KG1 (cell line): ENCODE measurements around the gene STX12.
"Not testable (repeated sequence)": the region's sequence is repeated elsewhere in the genome, so short reads cannot be mapped to it uniquely, and the experiment has no call there.

ENCODE experiments used
- DNase-seq: peaks from one replicate; lab custom pipeline; 2025; lab: John Stamatoyannopoulos, UW

The STX12 gene

GRCh38 chr1:27830621-27831440 is 57.8 kb downstream of the STX12 start, which contains the start of gene PPP1R8:
PPP1R8 (plus strand) TSS chr1:27830782; CDS start chr1:27830836, 54 bp downstream.
- DNase-seq, result peak; percentile 79

GRCh38 chr1:27831568-27832410 is 58.8 kb downstream of the STX12 start:
- no peak for DNase-seq

- DNase-seq, result no peak
Measured at GRCh38 chr1:27832762-27833161, 59.7 kb downstream of the STX12 start.

- DNase-seq, result no peak
Measured at GRCh38 chr1:27833470-27833869, 60.5 kb downstream of the STX12 start.

- DNase-seq, result no peak
Measured at GRCh38 chr1:27835046-27835445, 62.0 kb downstream of the STX12 start.

- DNase-seq, result no peak
Measured at GRCh38 chr1:27835501-27835900, 62.5 kb downstream of the STX12 start.

- no peak for DNase-seq
Measured at GRCh38 chr1:27849951-27850350, 76.9 kb downstream of the STX12 start.

- no peak for DNase-seq
Measured at GRCh38 chr1:27855085-27855484, 82.1 kb downstream of the STX12 start.

- DNase-seq, result no peak
Measured at GRCh38 chr1:27856561-27857343, 83.7 kb downstream of the STX12 start.

- DNase-seq, result not testable (repeated sequence)
Measured at GRCh38 chr1:27857552-27857951, 84.5 kb downstream of the STX12 start.

- DNase-seq, result peak; percentile 74
Measured at GRCh38 chr1:27858072-27858948, 85.3 kb downstream of the STX12 start.

- no peak for DNase-seq
Measured at GRCh38 chr1:27858949-27859576, 86.0 kb downstream of the STX12 start.

- DNase-seq, result no peak
Measured at GRCh38 chr1:27861436-27861835, 88.4 kb downstream of the STX12 start.

- no peak for DNase-seq
Measured at GRCh38 chr1:27862004-27862403, 89.0 kb downstream of the STX12 start.

- DNase-seq, result peak; percentile 49
Measured at GRCh38 chr1:27862671-27863537, 89.9 kb downstream of the STX12 start.

- DNase-seq, result no peak
Measured at GRCh38 chr1:27863538-27863915, 90.5 kb downstream of the STX12 start.

GRCh38 chr1:27864264-27864895 is 91.4 kb downstream of the STX12 start:
- peak; percentile 40 for DNase-seq

- DNase-seq, result no peak
Measured at GRCh38 chr1:27865821-27866220, 92.8 kb downstream of the STX12 start.

GRCh38 chr1:27868556-27868931 is 95.5 kb downstream of the STX12 start:
- DNase-seq, result no peak
